ENCODE results near the gene PLEKHS1. TPM values are rescaled to one million over a fixed set of nuclear protein-coding genes. Genes with fewer than 3 reads are reported as not detected.
"Not testable (repeated sequence)": the region's sequence is repeated elsewhere in the genome, so short reads cannot be mapped to it uniquely, and the experiment has no call there.

PLEKHS1 gene
- polyA plus RNA-seq, 1 donor, result 62.4 TPM

GRCh38 chr10:113762083-113762482, 10.6 kb downstream of the PLEKHS1 start:
- H3K27ac ChIP-seq (ENCODE audit: low read length), result peak overlapping the region; percentile 40
- H3K27me3 ChIP-seq (ENCODE audit: control insufficient read depth, insufficient read depth, low read length), result no peaks in the 10 kb centered on the region
- peaks cover 20% of the 10 kb centered on the region for H3K4me1 ChIP-seq (ENCODE audit: control insufficient read depth, insufficient read depth, low read length)
- DNase-seq, result no peak
- H3K4me3 ChIP-seq (ENCODE audit: low read length), result no peak overlapping the region
- H3K9me3 ChIP-seq (ENCODE audit: control insufficient read depth, low read depth, low read length), result peaks cover 5% of the 10 kb centered on the region
- no peaks in the 10 kb centered on the region for H3K36me3 ChIP-seq (ENCODE audit: control insufficient read depth, insufficient read depth, low read length)
- no CpG with 5 or more reads among the region's 1 CpG for WGBS (ENCODE audit: insufficient coverage, low lambda C conversion rate)

- H3K4me3 ChIP-seq (ENCODE audit: low read length), result no peak overlapping the region
- WGBS (ENCODE audit: insufficient coverage, low lambda C conversion rate), result 29% methylated on average over 1 of the region's 1 CpG
- DNase-seq, result peak in 1 of 2 donors; percentile 62
- H3K36me3 ChIP-seq (ENCODE audit: control insufficient read depth, insufficient read depth, low read length), result peaks cover 11% of the 10 kb centered on the region
- H3K9me3 ChIP-seq (ENCODE audit: control insufficient read depth, low read depth, low read length), result peaks cover 5% of the 10 kb centered on the region
- H3K27ac ChIP-seq (ENCODE audit: low read length), result peak overlapping the region; percentile 70
- H3K27me3 ChIP-seq (ENCODE audit: control insufficient read depth, insufficient read depth, low read length), result no peaks in the 10 kb centered on the region
- peaks cover 20% of the 10 kb centered on the region for H3K4me1 ChIP-seq (ENCODE audit: control insufficient read depth, insufficient read depth, low read length)
Observed at GRCh38 chr10:113764582-113764981, 13.1 kb downstream of the PLEKHS1 start.

- DNase-seq, result peak in 1 of 2 donors; percentile 74
- Histone ChIP-seq H3K36me3 (ENCODE audit: control insufficient read depth, insufficient read depth, low read length) (peaks cover 23% of the 10 kb centered on the region), H3K4me3 (ENCODE audit: low read length) (no peak overlapping the region), H3K9me3 (ENCODE audit: control insufficient read depth, low read depth, low read length) (peaks cover 5% of the 10 kb centered on the region), H3K27me3 (ENCODE audit: control insufficient read depth, insufficient read depth, low read length) (no peaks in the 10 kb centered on the region), H3K27ac (ENCODE audit: low read length) (peak overlapping the region; percentile 70), H3K4me1 (ENCODE audit: control insufficient read depth, insufficient read depth, low read length) (peaks cover 20% of the 10 kb centered on the region)
- WGBS (ENCODE audit: insufficient coverage, low lambda C conversion rate), result no CpG with 5 or more reads among the region's 3 CpGs
Observed at GRCh38 chr10:113765910-113766309, 14.4 kb downstream of the PLEKHS1 start.

GRCh38 chr10:113767222-113767621, 15.7 kb downstream of the PLEKHS1 start:
- no peak overlapping the region for H3K27ac ChIP-seq (ENCODE audit: low read length)
- H3K4me3 ChIP-seq (ENCODE audit: low read length), result no peak overlapping the region
- DNase-seq, result no peak

GRCh38 chr10:113770346-113770745, 18.9 kb downstream of the PLEKHS1 start:
- 100% methylated on average over 2 of the region's 4 CpGs for WGBS (ENCODE audit: insufficient coverage, low lambda C conversion rate)
- Histone ChIP-seq H3K4me1 (ENCODE audit: control insufficient read depth, insufficient read depth, low read length) (peaks cover 8% of the 10 kb centered on the region), H3K27me3 (ENCODE audit: control insufficient read depth, insufficient read depth, low read length) (no peaks in the 10 kb centered on the region), H3K27ac (ENCODE audit: low read length) (no peak overlapping the region), H3K4me3 (ENCODE audit: low read length) (no peak overlapping the region), H3K36me3 (ENCODE audit: control insufficient read depth, insufficient read depth, low read length) (peaks cover 51% of the 10 kb centered on the region), H3K9me3 (ENCODE audit: control insufficient read depth, low read depth, low read length) (no peaks in the 10 kb centered on the region)
- DNase-seq, result no peak

More at GRCh38 chr10:113767222-113767621, 15.7 kb downstream of the PLEKHS1 start:
- H3K36me3 ChIP-seq (ENCODE audit: control insufficient read depth, insufficient read depth, low read length), result peaks cover 32% of the 10 kb centered on the region
- peaks cover 17% of the 10 kb centered on the region for H3K4me1 ChIP-seq (ENCODE audit: control insufficient read depth, insufficient read depth, low read length)
- no peaks in the 10 kb centered on the region for H3K27me3 ChIP-seq (ENCODE audit: control insufficient read depth, insufficient read depth, low read length)
- WGBS (ENCODE audit: insufficient coverage, low lambda C conversion rate), result no CpG with 5 or more reads among the region's 2 CpGs
- peaks cover 5% of the 10 kb centered on the region for H3K9me3 ChIP-seq (ENCODE audit: control insufficient read depth, low read depth, low read length)

- no CpG with 5 or more reads among the region's 3 CpGs for WGBS (ENCODE audit: insufficient coverage, low lambda C conversion rate)
- not testable (repeated sequence) for H3K27ac ChIP-seq (ENCODE audit: low read length); H3K27me3 ChIP-seq (ENCODE audit: control insufficient read depth, insufficient read depth, low read length); DNase-seq; H3K4me1 ChIP-seq (ENCODE audit: control insufficient read depth, insufficient read depth, low read length); H3K9me3 ChIP-seq (ENCODE audit: control insufficient read depth, low read depth, low read length); H3K4me3 ChIP-seq (ENCODE audit: low read length)
- peaks cover 55% of the 10 kb centered on the region for H3K36me3 ChIP-seq (ENCODE audit: control insufficient read depth, insufficient read depth, low read length)
Observed at GRCh38 chr10:113771131-113771530, 19.6 kb downstream of the PLEKHS1 start.

GRCh38 chr10:113775686-113776294, 24.3 kb downstream of the PLEKHS1 start:
- Histone ChIP-seq H3K36me3 (ENCODE audit: control insufficient read depth, insufficient read depth, low read length) (peaks cover 35% of the 10 kb centered on the region), H3K4me3 (ENCODE audit: low read length) (no peak overlapping the region), H3K4me1 (ENCODE audit: control insufficient read depth, insufficient read depth, low read length) (no peaks in the 10 kb centered on the region), H3K27me3 (ENCODE audit: control insufficient read depth, insufficient read depth, low read length) (no peaks in the 10 kb centered on the region), H3K27ac (ENCODE audit: low read length) (no peak overlapping the region), H3K9me3 (ENCODE audit: control insufficient read depth, low read depth, low read length) (no peaks in the 10 kb centered on the region)
- no CpG with 5 or more reads among the region's 4 CpGs for WGBS (ENCODE audit: insufficient coverage, low lambda C conversion rate)
- DNase-seq, result no peak

GRCh38 chr10:113776553-113776952, 25.1 kb downstream of the PLEKHS1 start:
- H3K27me3 ChIP-seq (ENCODE audit: control insufficient read depth, insufficient read depth, low read length), result no peaks in the 10 kb centered on the region
- no peak overlapping the region for H3K4me3 ChIP-seq (ENCODE audit: low read length)
- 80% methylated on average over 1 of the region's 1 CpG for WGBS (ENCODE audit: insufficient coverage, low lambda C conversion rate)
- H3K36me3 ChIP-seq (ENCODE audit: control insufficient read depth, insufficient read depth, low read length), result peaks cover 33% of the 10 kb centered on the region
- no peaks in the 10 kb centered on the region for H3K9me3 ChIP-seq (ENCODE audit: control insufficient read depth, low read depth, low read length)
- H3K27ac ChIP-seq (ENCODE audit: low read length), result no peak overlapping the region
- no peaks in the 10 kb centered on the region for H3K4me1 ChIP-seq (ENCODE audit: control insufficient read depth, insufficient read depth, low read length)
- no peak for DNase-seq

- Histone ChIP-seq H3K27me3 (ENCODE audit: control insufficient read depth, insufficient read depth, low read length) (no peaks in the 10 kb centered on the region), H3K4me3 (ENCODE audit: low read length) (no peak overlapping the region), H3K4me1 (ENCODE audit: control insufficient read depth, insufficient read depth, low read length) (no peaks in the 10 kb centered on the region), H3K9me3 (ENCODE audit: control insufficient read depth, low read depth, low read length) (no peaks in the 10 kb centered on the region), H3K36me3 (ENCODE audit: control insufficient read depth, insufficient read depth, low read length) (peaks cover 4% of the 10 kb centered on the region), H3K27ac (ENCODE audit: low read length) (no peak overlapping the region)
- WGBS (ENCODE audit: insufficient coverage, low lambda C conversion rate), result no CpG with 5 or more reads among the region's 3 CpGs
- no peak for DNase-seq
Observed at GRCh38 chr10:113780681-113781250, 29.3 kb downstream of the PLEKHS1 start.

- Histone ChIP-seq H3K4me3 (ENCODE audit: low read length) (no peak overlapping the region), H3K4me1 (ENCODE audit: control insufficient read depth, insufficient read depth, low read length) (no peaks in the 10 kb centered on the region), H3K27ac (ENCODE audit: low read length) (no peak overlapping the region), H3K9me3 (ENCODE audit: control insufficient read depth, low read depth, low read length) (no peaks in the 10 kb centered on the region), H3K27me3 (ENCODE audit: control insufficient read depth, insufficient read depth, low read length) (no peaks in the 10 kb centered on the region), H3K36me3 (ENCODE audit: control insufficient read depth, insufficient read depth, low read length) (peaks cover 2% of the 10 kb centered on the region)
- no CpG with 5 or more reads among the region's 14 CpGs for WGBS (ENCODE audit: insufficient coverage, low lambda C conversion rate)
- no peak for DNase-seq
Observed at GRCh38 chr10:113782367-113782766, 30.9 kb downstream of the PLEKHS1 start.

All from large intestine (tissue), 3 donors.